Mucosa of descending colon (tissue), 3 donors: Measurements from ENCODE around the gene PTN. TPM values are rescaled to one million over a fixed set of nuclear protein-coding genes. Genes with fewer than 3 reads are reported as not detected.

Experiments used
- ATAC-seq: fragments of 200-7000 bp; cut with Tn5 transposase; one replicate; pipeline ENCODE4 v1.9.1; 2020; ENCODE audit warnings: mild to moderate bottlenecking, moderate library complexity
- DNase-seq, 3 donors: peaks; one replicate each; pipeline ENCODE4 v3.0.0-alpha.2; 2020
- H3K36me3 ChIP-seq: fragments of 200-600 bp; one replicate; pipeline ENCODE4 v1.8.0; 2021; ENCODE audit warnings: low read depth, mild to moderate bottlenecking
- H3K4me1 ChIP-seq: fragments of 200-600 bp; one replicate; pipeline ENCODE4 v1.8.0; 2021; ENCODE audit warnings: low read depth, mild to moderate bottlenecking
- H3K4me3 ChIP-seq: fragments of 200-600 bp; one replicate; pipeline ENCODE4 v1.8.0; 2021; ENCODE audit warnings: mild to moderate bottlenecking
- H3K9me3 ChIP-seq: fragments of 200-600 bp; one replicate; pipeline ENCODE4 v1.8.0; 2021; ENCODE audit warnings: mild to moderate bottlenecking
- intact Hi-C, 2 donors: fragments of 100-400 bp; cut with DNase I in 1 of 2; cut with micrococcal nuclease in 1 of 2; formaldehyde crosslinking; loops; one replicate each; pipeline versions ENCODE4 v1.11.0 to v1.11.1; 2022; cut with DNase I, micrococcal nuclease
- total RNA-seq, 3 donors: library from RNA; stranded (reverse); fragmentation: NEBNext Ultra II Directional in 2 of 3; extraction: Animal tissue kit (Norgen Biotek cat#: 25700) in 2 of 3; gene quantifications; one replicate each; pipeline versions ENCODE4 v1.2.1 to v1.2.4, GENCODE V29; 2021 to 2023
- TF ChIP-seq, protein P1 (sequence below): fragments of 200-600 bp; IDR thresholded peaks from one replicate; pipeline ENCODE4 v1.8.0; 2022; ENCODE audit warnings: antibody characterized with exemption, mild to moderate bottlenecking
- donor health status: DM: no; HTN: no; CAD: no; lungs with moderate emphysema.
- donor health status: DM: no; HTN: no; CAD: no.
- donor health status: DM: no; HTN: yes; CAD: no.

The PTN gene
- total RNA-seq, 3 donors from 2014 or later: 1.7 to 10.9 (median 3.3) TPM

GRCh38 chr7:137296576-137296975, 47.0 kb downstream of the PTN start:
- H3K9me3 ChIP-seq: no peaks in the 10 kb centered on the region
- no peaks in the 10 kb centered on the region for H3K36me3 ChIP-seq
- DNase-seq: no peak
- TF ChIP-seq, protein P1, sequence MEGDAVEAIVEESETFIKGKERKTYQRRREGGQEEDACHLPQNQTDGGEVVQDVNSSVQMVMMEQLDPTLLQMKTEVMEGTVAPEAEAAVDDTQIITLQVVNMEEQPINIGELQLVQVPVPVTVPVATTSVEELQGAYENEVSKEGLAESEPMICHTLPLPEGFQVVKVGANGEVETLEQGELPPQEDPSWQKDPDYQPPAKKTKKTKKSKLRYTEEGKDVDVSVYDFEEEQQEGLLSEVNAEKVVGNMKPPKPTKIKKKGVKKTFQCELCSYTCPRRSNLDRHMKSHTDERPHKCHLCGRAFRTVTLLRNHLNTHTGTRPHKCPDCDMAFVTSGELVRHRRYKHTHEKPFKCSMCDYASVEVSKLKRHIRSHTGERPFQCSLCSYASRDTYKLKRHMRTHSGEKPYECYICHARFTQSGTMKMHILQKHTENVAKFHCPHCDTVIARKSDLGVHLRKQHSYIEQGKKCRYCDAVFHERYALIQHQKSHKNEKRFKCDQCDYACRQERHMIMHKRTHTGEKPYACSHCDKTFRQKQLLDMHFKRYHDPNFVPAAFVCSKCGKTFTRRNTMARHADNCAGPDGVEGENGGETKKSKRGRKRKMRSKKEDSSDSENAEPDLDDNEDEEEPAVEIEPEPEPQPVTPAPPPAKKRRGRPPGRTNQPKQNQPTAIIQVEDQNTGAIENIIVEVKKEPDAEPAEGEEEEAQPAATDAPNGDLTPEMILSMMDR: no peak
- ATAC-seq: no peak
- no peak overlapping the region for H3K4me3 ChIP-seq
- H3K4me1 ChIP-seq: no peaks in the 10 kb centered on the region
- intact Hi-C loops: no loop called here

DNA sequence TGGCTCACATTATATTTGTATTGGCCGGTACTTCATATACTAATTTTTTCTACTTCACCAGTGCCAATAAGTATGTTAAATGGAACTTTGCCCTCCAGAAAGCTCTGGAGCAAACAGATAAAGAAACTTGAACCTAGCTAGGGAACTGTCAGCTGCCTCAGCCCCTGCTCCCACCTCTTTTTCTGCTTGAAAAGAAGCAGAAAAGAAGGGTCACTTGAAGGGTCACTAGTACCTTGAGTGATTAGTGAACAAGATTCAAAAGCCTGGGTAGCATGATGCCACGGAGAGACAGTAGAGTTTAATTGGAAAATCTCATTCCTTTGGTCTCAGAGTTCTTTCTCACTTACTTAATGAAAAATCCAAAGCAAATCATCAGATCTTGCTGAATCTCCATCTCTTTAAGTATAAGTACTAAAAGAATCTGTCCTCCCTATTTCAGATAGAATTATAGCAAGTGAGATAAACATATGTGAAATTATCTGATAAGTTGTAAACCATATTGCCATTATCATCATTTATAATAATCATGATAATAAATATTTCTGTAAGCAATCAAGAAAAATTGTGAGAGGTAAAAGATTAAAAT, 47.7 kb downstream of the PTN start:
- no peaks in the 10 kb centered on the region for H3K9me3 ChIP-seq
- no peaks in the 10 kb centered on the region for H3K4me1 ChIP-seq
- no peak overlapping the region for H3K4me3 ChIP-seq
- intact Hi-C loops: no loop called here
- ATAC-seq (no peak), DNase-seq (no peak)
- no peaks in the 10 kb centered on the region for H3K36me3 ChIP-seq
- TF ChIP-seq, protein P1: no peak

DNA sequence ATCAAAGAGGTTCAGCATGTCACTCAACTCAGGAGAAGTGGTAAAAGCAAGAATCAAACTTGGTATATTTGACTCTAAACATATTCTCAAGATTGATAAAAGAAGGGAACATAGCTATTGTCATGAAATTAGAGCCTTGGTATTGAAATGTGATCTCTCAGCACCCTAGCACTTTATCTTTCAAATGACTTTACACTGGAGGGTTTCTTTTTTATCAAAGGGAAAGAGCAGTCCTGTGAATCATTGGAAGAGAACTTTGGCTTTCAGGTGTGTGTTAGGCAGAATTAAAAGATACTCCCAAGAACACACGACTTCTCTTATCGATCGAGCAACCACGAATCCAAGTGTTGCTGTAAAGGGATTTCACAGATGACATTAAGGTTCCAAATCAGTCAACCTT, 54.4 kb downstream of the PTN start:
- no peak overlapping the region for H3K4me3 ChIP-seq
- no peaks in the 10 kb centered on the region for H3K4me1 ChIP-seq
- no peak for DNase-seq
- ATAC-seq: no peak
- no peaks in the 10 kb centered on the region for H3K36me3 ChIP-seq
- H3K9me3 ChIP-seq: no peaks in the 10 kb centered on the region
- intact Hi-C loops: no loop called here
- TF ChIP-seq, protein P1: no peak

DNA sequence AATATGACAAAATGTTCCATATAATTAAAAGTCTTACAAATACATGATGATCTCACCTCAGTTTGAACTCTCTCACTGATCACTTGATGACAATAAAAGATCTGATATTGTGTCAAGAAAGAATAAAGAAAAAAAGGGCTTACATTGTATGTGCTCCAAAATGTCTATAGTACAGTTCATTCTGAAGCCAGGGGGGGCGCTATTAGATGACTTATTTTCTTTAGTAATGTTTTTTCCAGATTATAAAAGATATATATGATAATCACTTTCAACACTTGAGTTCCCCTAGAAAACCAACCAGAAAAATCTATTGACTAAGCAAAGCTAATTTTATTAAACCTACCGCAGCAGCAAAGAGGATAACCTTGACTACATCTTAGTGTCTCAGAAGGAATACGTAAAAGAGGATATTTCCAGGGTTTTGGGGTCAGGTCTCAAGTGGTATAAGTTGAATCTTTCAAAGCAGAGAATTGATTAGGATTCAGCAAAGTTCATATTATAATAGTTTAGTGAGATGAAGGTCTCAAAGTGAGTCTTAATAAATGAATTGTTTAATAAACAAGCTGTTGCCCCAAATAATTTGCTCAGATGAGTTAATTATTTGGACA, 55.8 kb downstream of the PTN start:
- H3K36me3 ChIP-seq: no peaks in the 10 kb centered on the region
- DNase-seq (no peak), ATAC-seq (no peak)
- TF ChIP-seq, protein P1: no peak
- intact Hi-C loops: no loop called here
- no peaks in the 10 kb centered on the region for H3K4me1 ChIP-seq
- H3K4me3 ChIP-seq: no peak overlapping the region
- H3K9me3 ChIP-seq: no peaks in the 10 kb centered on the region

DNA sequence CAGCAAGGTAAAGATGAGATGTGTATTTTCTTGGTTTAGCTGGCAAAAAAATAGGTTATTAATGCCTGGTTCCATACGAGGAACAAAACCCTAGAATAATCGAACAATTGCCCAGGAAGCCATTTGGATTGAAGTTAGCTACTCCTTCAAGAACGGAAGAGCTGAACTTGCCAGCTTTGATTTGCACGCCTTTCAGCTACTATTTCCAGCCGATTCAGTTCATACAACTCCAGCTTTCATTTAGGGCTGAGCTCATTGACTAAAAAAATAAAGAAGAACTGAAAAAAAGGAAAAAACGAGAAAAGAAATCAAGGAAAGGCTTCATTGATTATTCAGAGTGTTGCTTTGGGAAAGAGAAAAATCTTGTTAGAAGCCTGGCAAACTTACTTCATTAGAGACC, 60.4 kb downstream of the PTN start:
- ATAC-seq (no peak), DNase-seq (no peak)
- Histone ChIP-seq H3K36me3 (no peaks in the 10 kb centered on the region), H3K9me3 (no peaks in the 10 kb centered on the region), H3K4me3 (no peak overlapping the region), H3K4me1 (no peaks in the 10 kb centered on the region)
- TF ChIP-seq, protein P1: no peak
- intact Hi-C loops: no loop called here
